DND-41 (cell line): ENCODE data around the gene RALBP1.

ENCODE experiments used
- CTCF ChIP-seq: IDR thresholded peaks from 2 replicates; pipeline ENCODE4 v1.5.1; 2012; ENCODE audit warnings: borderline replicate concordance, low read length, moderate library complexity, mild to moderate bottlenecking; ENCODE audit not compliant: poor library complexity, severe bottlenecking; ENCODE audit errors: extremely low read depth
- EZH2 ChIP-seq: IDR thresholded peaks from 3 replicates; pipeline ENCODE4 v1.6.1; 2012; ENCODE audit warnings: borderline replicate concordance, low read depth, mild to moderate bottlenecking, moderate library complexity, low read length, inconsistent platforms; ENCODE audit not compliant: severe bottlenecking

- TF ChIP-seq CTCF (no peak), EZH2 (no peak)
Observed at GRCh38 chr18:9531791-9532410, 56.6 kb downstream of the RALBP1 start.
